Gastrocnemius medialis (tissue), 4 donors: ENCODE results near the gene DSCAML1. TPM values are rescaled to one million over a fixed set of nuclear protein-coding genes. Genes with fewer than 3 reads are reported as not detected.

Experiments
- ATAC-seq, 2 donors: fragments of 150-250 bp; one replicate each; pipeline ENCODE4 v1.9.1; 2016
- DNase-seq, 2 donors: peaks; one replicate each; pipeline ENCODE4 v3.0.0-alpha.2; 2019
- H3K27ac ChIP-seq, 4 donors: fragments of 200-600 bp; sonication (generic); 1 replicate in 1 of 4; 2 replicates in 3 of 4; pipeline ENCODE4 v1.5.1; 2016 to 2018; ENCODE audit warnings: mild to moderate bottlenecking in 2 of 4, moderate library complexity in 1 of 4
- H3K27me3 ChIP-seq, 3 donors: fragments of 200-600 bp; sonication (generic) in 2 of 3; 1 replicate in 1 of 3; 2 replicates in 2 of 3; pipeline versions ENCODE4 v1.5.1 to v1.6.0; 2016 to 2019; ENCODE audit warnings: mild to moderate bottlenecking in 1 of 3, moderate library complexity in 1 of 3
- H3K36me3 ChIP-seq, 2 donors: fragments of 200-600 bp; sonication (generic) in 1 of 2; one replicate each; pipeline ENCODE4 v1.5.1; 2017 to 2018
- H3K4me1 ChIP-seq, 2 donors: fragments of 200-600 bp; sonication (generic) in 1 of 2; one replicate each; pipeline ENCODE4 v1.5.1; 2016 to 2017; ENCODE audit warnings: mild to moderate bottlenecking in 2 of 2
- H3K4me3 ChIP-seq, 4 donors: fragments of 200-600 bp; sonication (generic) in 3 of 4; 1 replicate in 1 of 4; 2 replicates in 3 of 4; pipeline ENCODE4 v1.5.1; 2016 to 2019; ENCODE audit warnings: mild to moderate bottlenecking in 2 of 4
- H3K9me3 ChIP-seq, 3 donors: fragments of 200-600 bp; sonication (generic) in 2 of 3; 1 replicate in 1 of 3; 2 replicates in 2 of 3; pipeline ENCODE4 v1.5.1; 2016 to 2019
- POLR2A ChIP-seq, 2 donors: fragments of 450-650 bp; IDR thresholded peaks; one replicate each; pipeline ENCODE4 v1.6.1; 2017; ENCODE audit warnings: antibody characterized with exemption in 2 of 2, mild to moderate bottlenecking in 2 of 2, moderate library complexity in 2 of 2
- in situ Hi-C, 4 donors: fragments of 200-750 bp; cut with MboI; loops; one replicate each; pipeline versions ENCODE4 v1.15.0 to v1.8.0; 2017; ENCODE audit warnings: low sequenced_read_pairs in 4 of 4
- intact Hi-C: fragments of 100-400 bp; cut with DNase I; formaldehyde crosslinking; loops from one replicate; pipeline ENCODE4 v1.15.1; 2023; ENCODE audit warnings: low total_unique reads
- total RNA-seq, 4 donors: library from RNA; depleted of rRNA; stranded (reverse); fragments of >200 nt; gene quantifications; one replicate each; pipeline versions ENCODE4 v1.1.0 to v1.2.3, GENCODE V29; 2016
- TF ChIP-seq, protein P1 (sequence below), 5 experiments: fragments of 450-650 bp in 3 of 5; fragments of 200-600 bp in 2 of 5; sonication (generic) in 2 of 5; IDR thresholded peaks in 4 of 5; conservative IDR thresholded peaks in 1 of 5; 1 replicate in 4 of 5; 2 replicates in 1 of 5; pipeline ENCODE4 v1.5.1; 2016 to 2019; ENCODE audit warnings: antibody characterized with exemption in 5 of 5, mild to moderate bottlenecking in 3 of 5, moderate library complexity in 3 of 5

DSCAML1 gene
- total RNA-seq, 4 donors from 2014 or later, result 0.05 to 0.15 (median 0.07) TPM

DNA sequence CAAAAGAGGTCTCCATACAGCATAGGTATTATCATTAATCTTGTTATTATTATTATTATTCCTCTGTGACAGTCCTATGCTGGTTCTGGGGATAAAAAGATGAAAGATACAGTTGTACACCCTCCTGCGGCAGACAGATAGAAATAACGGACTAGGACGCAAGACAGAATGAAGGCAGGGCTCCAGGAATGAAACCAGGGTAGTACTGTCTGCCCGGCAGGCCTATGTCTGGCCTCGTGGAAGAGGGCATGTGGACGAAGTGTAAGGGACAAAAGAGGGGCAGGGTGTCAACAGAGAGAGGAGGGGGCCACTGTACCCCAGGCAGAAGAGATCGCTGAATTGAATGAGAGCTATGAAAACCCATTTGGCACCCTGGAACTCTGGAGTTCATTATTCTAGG lies 25.2 kb downstream of the DSCAML1 start:
- H3K27ac ChIP-seq, result no peak overlapping the region
- no peaks in the 10 kb centered on the region for H3K27me3 ChIP-seq
- no peaks in the 10 kb centered on the region for H3K9me3 ChIP-seq
- in situ Hi-C loops, result no loop called here
- ATAC-seq (no peak), DNase-seq (no peak)
- no peaks in the 10 kb centered on the region for H3K36me3 ChIP-seq
- intact Hi-C loops, result no loop called here
- no peak overlapping the region for H3K4me3 ChIP-seq
- TF ChIP-seq POLR2A (IDR thresholded peaks at IDR 0.05), result no peak
- TF ChIP-seq, protein P1, sequence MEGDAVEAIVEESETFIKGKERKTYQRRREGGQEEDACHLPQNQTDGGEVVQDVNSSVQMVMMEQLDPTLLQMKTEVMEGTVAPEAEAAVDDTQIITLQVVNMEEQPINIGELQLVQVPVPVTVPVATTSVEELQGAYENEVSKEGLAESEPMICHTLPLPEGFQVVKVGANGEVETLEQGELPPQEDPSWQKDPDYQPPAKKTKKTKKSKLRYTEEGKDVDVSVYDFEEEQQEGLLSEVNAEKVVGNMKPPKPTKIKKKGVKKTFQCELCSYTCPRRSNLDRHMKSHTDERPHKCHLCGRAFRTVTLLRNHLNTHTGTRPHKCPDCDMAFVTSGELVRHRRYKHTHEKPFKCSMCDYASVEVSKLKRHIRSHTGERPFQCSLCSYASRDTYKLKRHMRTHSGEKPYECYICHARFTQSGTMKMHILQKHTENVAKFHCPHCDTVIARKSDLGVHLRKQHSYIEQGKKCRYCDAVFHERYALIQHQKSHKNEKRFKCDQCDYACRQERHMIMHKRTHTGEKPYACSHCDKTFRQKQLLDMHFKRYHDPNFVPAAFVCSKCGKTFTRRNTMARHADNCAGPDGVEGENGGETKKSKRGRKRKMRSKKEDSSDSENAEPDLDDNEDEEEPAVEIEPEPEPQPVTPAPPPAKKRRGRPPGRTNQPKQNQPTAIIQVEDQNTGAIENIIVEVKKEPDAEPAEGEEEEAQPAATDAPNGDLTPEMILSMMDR (IDR thresholded peaks at IDR 0.05 in 4 of 5, conservative IDR thresholded peaks at IDR 0.05 in 1 of 5), result no peak
- no peaks in the 10 kb centered on the region for H3K4me1 ChIP-seq

DNA sequence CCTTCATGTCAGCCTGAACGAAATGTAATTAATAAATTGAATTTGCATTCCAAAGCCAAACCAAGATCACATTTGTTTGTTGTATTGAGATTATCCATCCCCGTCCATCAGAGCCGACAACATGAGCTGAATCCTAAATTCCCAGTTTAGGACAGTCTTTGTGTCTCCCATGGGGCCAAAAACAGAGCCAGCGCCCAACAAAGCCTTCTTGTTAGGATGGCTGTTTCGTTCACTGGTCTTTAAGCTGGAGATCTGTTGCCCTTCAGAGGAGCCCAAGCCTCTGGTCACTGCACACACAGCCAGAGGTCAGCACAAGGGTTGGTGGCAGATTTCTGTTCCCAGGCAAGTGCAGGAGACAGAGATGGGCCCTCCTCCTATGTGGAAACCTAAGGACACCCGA lies 25.8 kb downstream of the DSCAML1 start:
- H3K4me1 ChIP-seq, result no peaks in the 10 kb centered on the region
- no peak overlapping the region for H3K4me3 ChIP-seq
- in situ Hi-C loops, result no loop called here
- H3K9me3 ChIP-seq, result no peaks in the 10 kb centered on the region
- ATAC-seq (no peak), DNase-seq (no peak)
- no peaks in the 10 kb centered on the region for H3K27me3 ChIP-seq
- TF ChIP-seq POLR2A (IDR thresholded peaks at IDR 0.05), result no peak
- TF ChIP-seq, protein P1 (IDR thresholded peaks at IDR 0.05 in 4 of 5, conservative IDR thresholded peaks at IDR 0.05 in 1 of 5), result no peak
- H3K27ac ChIP-seq, result no peak overlapping the region
- no peaks in the 10 kb centered on the region for H3K36me3 ChIP-seq
- intact Hi-C loops, result no loop called here

DNA sequence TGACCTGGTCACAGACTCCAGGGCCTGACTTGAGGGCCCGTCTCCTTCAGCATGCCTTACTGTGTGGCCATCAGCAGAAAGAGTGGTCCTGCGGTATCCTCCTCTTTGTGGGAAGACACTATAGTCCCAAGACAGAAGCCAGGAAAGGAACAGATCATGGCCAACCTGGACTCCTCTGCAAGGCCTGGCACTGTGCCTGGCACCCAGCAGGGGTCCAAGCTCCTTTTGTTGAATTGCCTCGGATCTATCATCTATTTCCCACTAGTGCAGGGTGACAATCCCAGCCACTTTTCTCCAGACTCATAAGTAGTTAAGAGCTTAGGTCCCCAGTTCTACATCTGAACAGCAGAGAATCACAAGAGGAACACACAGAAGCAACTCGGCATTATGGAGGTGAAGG lies 27.0 kb downstream of the DSCAML1 start:
- intact Hi-C loops, result no loop called here
- in situ Hi-C loops, result no loop called here
- Histone ChIP-seq H3K36me3 (no peaks in the 10 kb centered on the region), H3K4me1 (no peaks in the 10 kb centered on the region), H3K27ac (no peak overlapping the region), H3K27me3 (peaks cover 0 to under 1% (median 0%) of the 10 kb centered on the region in 3 donors), H3K4me3 (no peak overlapping the region), H3K9me3 (no peaks in the 10 kb centered on the region)
- ATAC-seq (no peak), DNase-seq (no peak)
- no peak for TF ChIP-seq POLR2A (IDR thresholded peaks at IDR 0.05)
- TF ChIP-seq, protein P1 (IDR thresholded peaks at IDR 0.05 in 4 of 5, conservative IDR thresholded peaks at IDR 0.05 in 1 of 5), result no peak

DNA sequence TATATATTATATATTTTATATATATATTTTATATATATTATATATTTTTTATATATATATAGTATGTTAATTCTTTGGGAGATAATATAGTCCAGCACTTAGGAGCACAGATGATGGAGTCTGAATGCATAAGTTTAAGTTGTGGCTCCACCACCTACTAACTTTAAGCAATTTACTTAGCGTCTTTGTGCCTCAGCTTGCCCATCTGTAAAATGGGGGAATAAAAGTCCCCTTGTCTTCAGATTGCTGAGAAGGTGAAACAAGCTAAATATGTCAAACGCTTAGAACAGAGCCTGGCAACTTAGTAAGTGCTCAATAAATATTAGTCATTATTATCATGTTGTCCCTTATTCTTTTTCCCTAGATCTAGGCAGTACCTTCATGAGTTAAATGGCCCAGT lies 27.5 kb downstream of the DSCAML1 start:
- intact Hi-C loops, result no loop called here
- no peak for TF ChIP-seq POLR2A (IDR thresholded peaks at IDR 0.05)
- TF ChIP-seq, protein P1 (IDR thresholded peaks at IDR 0.05 in 4 of 5, conservative IDR thresholded peaks at IDR 0.05 in 1 of 5), result no peak
- Histone ChIP-seq H3K27me3 (peaks cover 0 to 2% (median 0%) of the 10 kb centered on the region in 3 donors), H3K27ac (no peak overlapping the region), H3K4me3 (no peak overlapping the region), H3K9me3 (no peaks in the 10 kb centered on the region), H3K36me3 (no peaks in the 10 kb centered on the region), H3K4me1 (no peaks in the 10 kb centered on the region)
- DNase-seq, result no peak
- ATAC-seq, result no peak
- in situ Hi-C loops, result no loop called here

DNA sequence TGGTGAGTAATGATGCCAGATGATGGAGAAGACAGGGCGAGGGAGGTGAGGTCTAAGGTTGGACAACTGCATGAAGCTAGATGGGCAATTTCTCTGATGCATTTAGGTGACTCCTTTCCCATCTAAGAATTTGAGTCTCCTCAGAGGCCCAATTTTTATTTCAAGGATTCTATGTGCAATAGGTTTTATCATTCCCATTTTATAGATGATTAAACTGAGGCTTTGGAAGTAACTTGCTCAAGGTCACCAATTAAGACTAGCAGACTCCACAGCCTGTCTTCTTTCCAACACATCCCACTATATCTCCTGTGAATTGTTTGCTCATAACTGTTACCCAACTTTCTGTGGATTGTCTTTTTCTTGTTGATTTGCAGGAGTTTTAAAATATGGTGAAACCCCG lies 28.5 kb downstream of the DSCAML1 start:
- in situ Hi-C loops, result no loop called here

More for the DNA sequence above, 28.5 kb downstream of the DSCAML1 start:
- peaks cover 0 to 2% (median 0%) of the 10 kb centered on the region in 3 donors for H3K27me3 ChIP-seq
- TF ChIP-seq, protein P1 (IDR thresholded peaks at IDR 0.05 in 4 of 5, conservative IDR thresholded peaks at IDR 0.05 in 1 of 5), result no peak
- no peak for TF ChIP-seq POLR2A (IDR thresholded peaks at IDR 0.05)
- H3K4me1 ChIP-seq, result no peaks in the 10 kb centered on the region
- intact Hi-C loops, result no loop called here
- no peaks in the 10 kb centered on the region for H3K36me3 ChIP-seq
- DNase-seq (no peak), ATAC-seq (no peak)
- no peaks in the 10 kb centered on the region for H3K9me3 ChIP-seq
- no peak overlapping the region for H3K27ac ChIP-seq
- no peak overlapping the region for H3K4me3 ChIP-seq
